Fibroblast of upper back skin (primary cell): ENCODE measurements around the gene PRSS57.
"Not testable (repeated sequence)": the region's sequence is repeated elsewhere in the genome, so short reads cannot be mapped to it uniquely, and the experiment has no call there.

ENCODE experiments used
- DNase-seq: peaks from one replicate; pipeline ENCODE4 v3.0.0-alpha.2; 2013

The PRSS57 gene

DNA sequence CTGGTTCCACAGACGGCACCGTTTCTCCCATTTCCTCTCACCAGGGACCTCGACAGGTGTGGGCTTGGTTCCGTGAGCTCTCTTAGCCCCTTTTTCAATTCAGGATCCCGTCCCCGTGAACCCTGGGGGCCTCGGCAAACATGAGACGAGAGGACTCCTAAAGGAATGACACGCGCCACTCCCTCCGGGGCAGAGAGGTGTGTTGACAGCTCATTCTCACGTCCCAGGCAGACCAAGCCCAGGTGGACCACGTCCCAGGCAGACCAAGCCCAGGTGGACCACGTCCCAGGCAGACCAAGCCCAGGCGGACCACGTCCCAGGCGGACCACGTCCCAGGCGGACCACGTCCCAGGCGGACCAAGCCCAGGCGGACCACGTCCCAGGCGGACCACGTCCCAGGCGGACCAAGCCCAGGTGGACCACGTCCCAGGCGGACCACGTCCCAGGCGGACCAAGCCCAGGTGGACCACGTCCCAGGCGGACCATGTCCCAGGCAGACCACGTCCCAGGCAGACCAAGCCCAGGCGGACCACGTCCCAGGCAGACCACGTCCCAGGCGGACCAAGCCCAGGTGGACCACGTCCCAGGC is 28.2 kb downstream of the PRSS57 start:
- not testable (repeated sequence) for DNase-seq

DNA sequence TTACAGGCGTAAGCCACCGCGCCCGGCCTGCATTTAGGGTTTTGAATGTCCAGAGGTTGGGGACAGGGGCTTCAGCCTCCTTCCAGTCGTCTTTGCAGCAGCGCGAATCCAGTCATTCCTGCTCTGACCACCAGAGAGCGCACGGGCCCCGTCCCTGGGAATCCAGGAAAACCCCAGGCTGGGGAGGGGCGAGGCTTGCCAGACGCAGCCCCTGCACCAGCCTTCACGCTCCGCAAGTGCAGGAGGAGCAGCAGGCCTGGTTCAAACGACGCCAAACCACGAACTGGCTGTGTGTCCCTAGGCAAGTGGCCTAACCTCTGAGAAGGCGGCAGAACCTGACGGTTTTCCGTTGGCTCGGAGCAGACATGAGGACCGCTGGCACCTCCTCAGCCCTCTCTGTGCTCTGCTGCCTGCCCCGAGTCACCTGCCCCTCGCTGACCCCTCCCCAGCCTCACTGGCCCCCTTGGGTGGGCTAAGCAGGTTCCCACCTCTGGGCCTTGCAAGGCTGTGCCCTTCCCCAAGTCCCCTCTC is 30.3 kb downstream of the PRSS57 start:
- peak; percentile 76 for DNase-seq

DNA sequence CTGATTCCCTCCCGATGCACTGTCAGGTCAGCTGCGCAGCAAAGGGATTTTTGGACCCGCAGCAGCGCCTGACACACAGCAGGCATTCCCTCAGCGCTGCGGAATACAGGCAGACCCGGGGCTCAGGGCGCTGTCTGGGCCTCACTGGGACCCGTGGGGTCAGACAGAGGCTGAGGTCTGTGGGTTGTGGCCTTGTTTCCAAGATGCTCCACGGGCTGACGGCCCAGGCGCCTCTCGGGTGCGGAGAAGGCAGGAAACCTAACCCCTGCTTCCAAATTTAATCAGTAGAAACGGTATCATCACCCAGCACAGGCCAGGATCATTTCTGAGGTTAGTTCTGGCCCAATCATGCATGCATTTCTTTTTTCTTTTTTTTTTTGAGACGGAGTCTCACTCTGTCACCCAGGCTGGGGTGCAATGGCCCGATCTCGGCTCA is 31.6 kb downstream of the PRSS57 start:
- DNase-seq, result no peak

DNA sequence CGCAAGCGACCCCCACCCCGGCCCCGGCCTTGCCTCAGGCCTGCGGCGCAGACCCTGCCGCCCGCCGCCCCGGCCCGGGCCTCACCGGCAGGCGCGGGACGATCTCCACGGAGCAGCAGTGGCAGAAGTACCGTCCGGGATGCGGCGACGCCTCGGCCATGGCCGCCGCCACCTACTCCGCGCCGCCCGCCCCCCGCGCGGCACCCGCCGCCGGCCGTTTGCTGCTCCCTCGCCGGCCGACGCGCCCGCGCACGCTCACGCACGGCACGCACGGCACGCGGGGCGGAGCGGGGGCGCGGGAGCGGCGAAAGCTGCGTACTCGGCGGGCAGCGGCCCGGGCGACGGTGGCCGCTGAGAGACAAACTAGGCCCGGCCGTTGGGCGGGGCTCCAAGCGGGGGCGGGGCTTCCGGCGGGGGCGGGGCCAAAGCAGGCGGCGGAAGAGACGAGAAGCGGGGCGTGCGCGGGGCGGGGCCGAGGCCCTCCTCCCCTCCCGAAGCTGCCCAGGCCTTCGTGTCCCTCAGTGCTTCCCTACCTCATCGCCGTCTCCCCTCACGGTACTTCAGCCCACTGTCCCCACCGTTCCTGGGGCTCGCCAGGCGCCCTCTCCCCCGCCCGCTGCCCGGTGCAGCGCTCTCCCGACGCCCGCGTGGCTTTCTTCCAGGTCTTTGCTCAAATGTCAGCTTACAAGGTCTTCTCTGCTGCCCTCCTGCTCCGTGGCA is 32.1 kb downstream of the PRSS57 start, which contains the start of gene RNF126:
RNF126 (minus strand) TSS at position 253 of the 720 bp plus-strand sequence; CDS start at position 160, 93 bp downstream.
- DNase-seq, result peak; percentile 91

DNA sequence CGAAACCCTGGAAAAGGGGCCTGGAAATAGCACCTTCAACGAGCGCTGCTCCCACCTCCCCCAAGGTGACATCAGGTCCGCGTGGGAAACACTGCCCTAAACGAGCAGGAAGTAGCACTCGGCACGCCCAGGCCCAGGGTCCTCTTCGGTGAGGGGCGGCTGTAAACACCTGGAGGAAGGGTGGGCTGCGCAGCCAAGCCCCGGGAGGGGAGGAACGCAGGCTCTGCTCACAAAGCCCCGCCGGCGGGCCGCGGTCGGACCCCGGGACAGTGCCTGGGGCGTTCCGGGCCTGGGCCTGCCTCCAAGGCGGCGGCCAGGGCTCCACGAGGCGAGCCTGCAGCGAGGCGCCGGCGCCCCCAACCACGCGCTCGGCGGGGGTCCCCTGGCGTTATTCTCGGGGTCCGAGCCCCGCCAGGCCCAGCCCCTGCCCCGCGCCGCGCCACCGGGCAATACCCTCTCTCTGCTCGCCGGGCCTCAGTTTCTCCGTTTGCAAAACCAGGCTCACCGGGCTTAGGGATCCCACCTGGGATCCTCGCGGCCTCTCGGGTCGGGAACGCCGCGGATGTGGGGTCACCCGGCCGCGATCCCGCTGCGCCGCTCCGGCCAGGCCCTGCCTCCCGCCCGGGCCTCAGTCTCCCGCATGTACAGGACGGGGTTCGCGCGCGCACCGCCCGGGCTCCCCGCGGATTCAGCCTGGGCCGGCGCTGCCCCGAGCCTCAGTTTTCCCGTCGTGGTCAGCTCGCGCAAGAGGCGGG is 32.9 kb downstream of the PRSS57 start:
- peak; percentile 27 for DNase-seq

DNA sequence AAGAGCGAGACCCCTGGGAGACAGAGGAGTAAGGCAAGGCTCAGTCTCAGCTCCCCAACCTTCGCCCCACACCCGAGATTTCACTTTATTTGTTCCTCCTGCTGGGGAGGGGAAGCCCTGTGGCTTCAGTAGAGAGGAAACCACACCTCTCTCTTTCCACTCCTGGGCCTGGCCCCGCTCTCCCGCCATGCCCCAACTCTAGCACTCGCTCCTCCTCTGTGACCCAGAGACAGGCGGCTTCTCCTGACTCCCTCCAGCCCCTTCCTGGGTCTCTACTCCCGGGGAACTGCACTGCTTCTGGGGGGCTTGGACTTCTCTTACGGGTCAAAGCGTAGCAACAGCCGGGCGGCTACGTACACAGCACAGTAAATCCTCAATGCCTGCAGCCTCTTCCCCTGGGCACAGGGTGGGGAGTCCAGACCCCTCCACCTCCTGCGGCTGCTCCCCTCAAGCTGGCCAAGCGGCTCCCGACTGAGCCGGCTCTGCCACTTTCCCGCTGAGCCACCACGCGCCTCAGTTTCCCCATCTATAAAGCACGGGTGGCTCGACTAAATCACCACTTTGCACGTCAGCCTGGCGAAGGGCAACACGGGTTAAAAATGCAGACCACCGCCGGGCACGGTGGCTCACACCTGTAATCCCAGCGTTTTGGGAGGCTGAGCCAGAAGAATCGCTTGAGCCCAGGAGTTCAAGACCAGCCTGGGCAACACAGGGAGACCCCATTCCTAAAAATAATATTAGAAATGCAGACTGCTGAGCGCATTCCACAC is 33.6 kb downstream of the PRSS57 start:
- no peak for DNase-seq

DNA sequence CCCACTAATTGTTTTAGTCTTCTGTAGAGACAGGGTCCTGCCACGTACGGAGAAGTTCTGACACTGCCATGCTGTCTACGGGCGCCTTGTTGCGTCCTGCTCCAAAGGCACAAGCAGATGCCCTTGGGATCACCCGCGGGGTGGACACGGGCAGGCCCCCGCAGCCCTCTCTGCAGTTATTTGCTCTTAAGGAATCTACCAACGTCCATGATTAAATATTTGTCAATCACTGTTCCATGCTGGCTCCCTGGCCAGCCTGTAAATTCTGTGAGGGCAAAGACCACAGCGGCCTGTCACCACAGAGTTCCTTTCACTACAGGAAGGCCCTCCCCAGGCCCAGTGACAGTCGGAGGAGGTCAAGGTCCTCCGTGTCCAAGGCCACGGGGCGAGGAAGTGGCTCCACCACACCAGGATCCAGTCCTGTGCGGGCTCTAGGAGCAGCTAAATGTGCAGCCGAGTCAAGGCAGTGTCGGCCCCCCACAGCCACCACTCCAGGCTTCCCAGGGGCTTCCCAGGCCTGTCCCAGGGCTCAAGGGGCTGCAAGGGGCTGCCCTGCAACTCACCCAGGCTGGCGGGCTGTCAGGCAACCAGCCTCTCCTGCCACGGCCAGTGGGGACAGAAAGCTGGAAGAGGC is 34.3 kb downstream of the PRSS57 start:
- DNase-seq, result no peak

DNA sequence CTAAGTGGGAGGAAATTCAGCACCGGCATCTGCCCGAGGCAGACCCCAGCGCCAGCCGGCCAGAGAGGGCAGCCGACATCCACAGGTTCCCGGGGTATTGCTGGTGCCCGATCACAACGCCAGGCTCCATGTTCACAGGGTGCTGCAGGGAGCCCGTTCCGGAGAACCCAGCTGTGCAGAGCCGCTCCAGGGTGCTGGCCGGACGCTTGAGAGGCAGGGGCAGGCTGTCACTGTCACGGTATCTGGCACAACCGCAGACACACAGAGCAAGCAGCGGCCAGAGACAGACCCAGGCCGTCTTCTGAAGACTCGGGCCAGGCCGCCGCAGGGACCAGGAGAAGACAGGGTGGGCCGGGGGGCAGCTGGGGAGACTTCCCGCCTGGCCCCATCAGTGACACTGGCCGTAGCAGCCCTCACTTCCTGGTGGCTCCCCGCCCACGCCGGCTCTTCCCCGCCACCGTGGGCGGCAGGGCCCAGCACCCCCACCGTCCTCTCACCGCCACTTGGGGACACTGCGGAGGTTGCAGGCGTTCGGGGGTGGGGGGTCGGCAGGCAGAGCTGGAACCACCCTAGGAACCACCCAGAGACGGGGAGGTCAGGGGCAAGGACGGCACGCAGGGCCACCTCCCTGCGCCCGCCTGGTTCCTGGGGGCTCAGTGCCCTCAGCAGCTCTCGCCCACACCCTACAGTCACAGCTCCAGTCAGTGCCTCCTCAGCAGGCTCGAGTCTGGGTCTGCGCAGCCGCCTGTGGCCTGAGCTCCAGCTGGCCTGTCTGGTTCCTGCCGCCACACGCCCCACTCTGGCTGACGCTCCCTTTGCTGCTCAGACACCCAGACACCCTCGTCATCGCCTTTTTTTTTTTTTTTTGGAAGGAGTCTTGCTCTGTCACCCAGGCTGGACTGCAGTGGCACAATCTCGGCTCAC is 36.1 kb downstream of the PRSS57 start:
- DNase-seq, result no peak

DNA sequence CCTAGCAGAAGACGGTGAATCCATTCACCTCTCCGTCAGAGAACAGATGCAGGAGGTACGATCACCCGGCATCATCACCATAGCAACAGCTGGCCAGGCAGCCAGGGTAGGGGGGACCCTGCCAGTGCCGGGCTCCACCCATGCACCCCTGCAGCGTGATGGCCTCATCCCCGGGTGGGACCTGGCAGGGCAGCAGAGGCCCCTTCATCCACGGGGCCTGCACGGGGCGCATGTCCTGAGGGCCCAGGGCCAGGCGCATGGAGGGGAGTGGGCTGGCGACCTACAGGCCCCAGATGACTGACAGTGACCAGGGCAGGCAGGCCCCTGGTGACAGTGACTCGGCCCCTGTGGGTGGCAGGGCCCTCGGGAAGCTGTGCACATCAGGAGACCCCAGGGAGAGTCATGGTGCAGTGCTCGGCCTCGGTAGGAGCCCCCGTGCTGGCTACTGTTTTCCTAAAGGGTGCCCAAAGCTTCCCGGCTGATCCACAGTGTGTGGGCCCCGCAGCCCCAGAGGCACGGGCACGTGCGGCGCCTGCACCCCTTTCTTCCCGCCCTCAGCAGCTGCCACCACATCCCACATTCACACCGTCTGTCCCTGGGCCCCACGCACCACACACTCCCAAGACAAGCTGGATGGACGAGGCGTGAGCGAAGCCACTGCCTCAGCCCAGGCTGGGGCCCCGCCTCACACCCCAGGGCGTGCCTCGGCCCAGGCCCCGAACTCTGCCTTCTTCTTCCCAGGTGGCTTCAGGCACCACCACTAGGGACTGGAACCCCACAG is 37.0 kb downstream of the PRSS57 start:
- no peak for DNase-seq

DNA sequence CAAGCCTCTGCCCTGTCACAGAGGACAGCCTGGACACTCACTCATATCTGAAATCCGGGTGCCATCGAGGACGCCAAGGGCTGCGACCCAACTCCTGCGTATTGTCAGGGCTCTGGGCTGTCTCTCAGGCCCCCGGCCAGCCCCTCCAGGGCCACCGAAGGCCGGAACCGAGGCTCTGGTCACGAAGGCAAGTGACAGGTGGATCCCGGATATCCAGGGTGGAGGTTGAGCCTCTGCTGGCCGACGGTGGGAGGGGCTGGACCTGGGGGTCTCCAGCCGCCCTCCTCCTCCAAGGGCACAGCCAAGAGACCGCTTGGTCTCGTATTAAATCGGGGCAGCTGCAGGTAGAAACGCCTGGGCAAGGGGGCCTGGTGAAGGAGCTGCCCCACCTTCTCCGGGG is 37.6 kb downstream of the PRSS57 start:
- no peak for DNase-seq

DNA sequence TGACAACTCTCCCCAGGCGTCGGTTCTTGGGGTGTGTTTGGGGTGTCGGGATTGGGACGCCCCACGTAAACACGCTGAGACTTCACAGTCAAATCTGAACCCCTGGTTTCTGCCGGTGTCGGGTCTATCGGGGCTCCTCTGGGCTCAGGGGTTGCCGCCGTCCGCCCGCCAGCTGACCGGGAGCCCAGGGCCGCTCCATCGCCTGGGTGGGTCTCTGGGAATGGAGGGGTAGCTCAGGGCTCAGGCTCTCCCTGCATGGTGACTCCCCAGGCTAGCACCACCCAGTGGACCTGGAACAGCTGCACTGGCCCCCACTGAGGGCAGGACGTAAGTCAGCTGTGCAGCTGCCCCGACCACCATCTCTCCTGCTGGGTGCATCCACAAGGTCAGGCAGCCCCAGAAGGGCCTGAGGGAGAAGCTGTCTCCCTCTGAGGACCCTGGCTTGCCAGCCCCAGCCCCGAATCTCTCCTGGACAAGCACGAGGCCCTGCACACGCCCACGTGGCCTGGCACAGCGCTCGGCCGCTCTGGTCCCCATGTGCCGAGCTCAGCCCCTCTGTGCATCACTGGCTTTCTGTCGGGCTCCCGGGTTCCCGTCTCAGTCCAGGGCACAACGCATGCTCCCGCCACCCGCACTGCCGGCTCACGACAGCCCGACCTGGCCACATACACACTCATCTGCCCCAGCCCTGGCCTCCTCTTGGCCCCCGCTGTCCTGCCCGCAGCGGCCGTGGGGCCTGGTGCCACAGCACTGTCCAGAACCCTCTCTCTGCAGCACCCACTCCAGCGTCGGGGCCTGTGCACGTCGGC is 38.3 kb downstream of the PRSS57 start:
- DNase-seq, result no peak

DNA sequence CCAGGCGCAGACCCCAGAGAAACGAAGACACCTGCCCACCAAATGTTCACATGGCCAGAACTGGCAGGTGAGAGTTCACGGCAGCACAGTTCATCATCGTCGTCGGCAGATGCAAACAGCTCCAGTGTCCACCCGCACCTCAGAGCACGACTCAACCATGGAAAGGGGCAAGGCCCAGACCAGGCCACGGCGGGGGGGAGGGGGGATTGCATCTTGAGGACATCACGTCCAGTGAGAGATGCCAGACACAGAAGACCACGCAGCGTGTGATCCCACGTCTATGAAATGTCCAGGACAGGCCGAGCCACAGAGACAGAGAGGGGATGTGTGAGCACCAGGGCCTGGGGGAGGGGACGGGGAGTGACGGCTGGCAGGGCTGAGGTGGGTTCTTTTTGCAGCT is 39.6 kb downstream of the PRSS57 start:
- no peak for DNase-seq

DNA sequence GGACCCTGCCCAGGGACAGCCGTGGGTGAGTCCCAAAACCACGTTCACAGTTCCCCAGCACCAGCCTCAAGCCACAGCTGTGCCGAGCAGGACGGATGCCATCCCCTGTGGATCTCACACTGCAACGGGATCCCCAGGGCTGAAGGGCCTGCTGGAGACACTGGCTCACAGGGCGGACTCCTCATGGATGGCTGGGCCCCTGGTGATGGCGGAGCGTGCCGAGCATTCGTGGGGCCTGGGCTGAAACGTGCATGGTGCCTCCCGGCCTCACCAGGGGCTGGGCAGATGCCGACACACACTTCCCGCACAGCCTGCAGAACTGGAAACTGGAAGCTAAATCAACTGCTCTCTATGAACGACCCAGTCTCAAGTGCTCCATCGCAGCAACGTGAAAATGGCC is 41.8 kb downstream of the PRSS57 start:
- no peak for DNase-seq

DNA sequence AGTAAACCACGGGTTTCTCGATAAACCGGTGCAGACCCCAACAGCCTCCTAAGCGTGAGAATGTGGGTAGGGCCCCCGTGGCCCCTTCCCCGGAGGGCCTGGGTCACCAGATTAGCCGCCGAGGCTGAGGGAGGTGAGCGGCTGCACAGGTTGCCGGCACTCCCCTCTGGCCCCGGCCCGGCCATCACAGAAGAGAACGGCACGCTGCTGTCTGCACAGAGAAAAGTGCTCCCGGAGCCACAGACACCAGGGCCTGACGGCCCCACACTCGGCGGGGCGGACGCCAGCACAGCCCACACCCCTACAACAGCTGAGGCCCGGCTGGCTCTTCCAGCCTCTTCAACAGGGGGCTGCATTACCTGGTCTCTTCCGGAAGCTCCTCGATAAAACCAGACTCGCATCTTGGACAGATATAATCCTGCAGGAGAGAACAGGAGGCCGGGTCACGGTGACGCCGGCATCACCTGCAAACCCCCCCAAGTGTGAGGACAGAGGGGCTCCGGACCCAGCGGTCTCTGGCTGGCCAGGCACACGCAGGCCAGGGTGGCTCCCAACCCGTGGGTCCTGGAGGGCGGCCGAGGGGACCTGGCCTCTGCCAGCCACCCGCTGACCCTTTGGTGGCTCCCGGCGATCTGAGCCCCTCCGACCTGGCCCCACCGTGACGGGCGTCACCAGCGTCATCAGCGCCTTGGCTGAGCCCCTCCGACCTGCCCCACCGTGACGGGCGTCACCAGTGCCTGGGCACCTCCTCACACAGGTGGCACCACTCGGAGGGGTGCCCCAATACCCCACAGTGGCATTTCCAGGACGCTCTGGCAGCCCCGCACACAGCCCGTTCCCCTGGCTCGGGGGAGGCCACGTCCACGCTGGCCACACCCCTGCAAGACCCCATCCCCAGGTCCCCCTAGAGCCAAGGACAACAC is 42.5 kb downstream of the PRSS57 start:
- DNase-seq, result no peak

DNA sequence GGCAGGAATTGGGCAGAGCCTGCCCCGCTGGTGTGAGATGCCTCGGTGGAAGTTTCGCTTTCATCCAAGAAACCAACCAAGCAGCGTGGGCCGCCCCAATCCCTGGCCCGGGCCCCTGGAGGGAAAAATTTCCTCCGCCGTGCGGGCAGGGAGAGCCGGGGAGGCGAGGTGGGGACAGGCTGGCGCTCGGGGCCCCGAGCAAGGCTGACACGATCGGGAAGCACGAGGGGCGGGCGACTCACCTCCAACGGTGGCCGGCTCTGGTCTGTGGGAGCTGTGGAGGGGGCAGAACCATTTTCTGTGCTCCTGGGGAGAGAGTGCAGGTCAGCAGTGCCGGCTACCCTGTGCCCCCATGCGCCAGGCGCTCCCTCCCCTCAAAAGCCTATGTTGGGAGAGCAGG is 43.3 kb downstream of the PRSS57 start:
- no peak for DNase-seq

DNA sequence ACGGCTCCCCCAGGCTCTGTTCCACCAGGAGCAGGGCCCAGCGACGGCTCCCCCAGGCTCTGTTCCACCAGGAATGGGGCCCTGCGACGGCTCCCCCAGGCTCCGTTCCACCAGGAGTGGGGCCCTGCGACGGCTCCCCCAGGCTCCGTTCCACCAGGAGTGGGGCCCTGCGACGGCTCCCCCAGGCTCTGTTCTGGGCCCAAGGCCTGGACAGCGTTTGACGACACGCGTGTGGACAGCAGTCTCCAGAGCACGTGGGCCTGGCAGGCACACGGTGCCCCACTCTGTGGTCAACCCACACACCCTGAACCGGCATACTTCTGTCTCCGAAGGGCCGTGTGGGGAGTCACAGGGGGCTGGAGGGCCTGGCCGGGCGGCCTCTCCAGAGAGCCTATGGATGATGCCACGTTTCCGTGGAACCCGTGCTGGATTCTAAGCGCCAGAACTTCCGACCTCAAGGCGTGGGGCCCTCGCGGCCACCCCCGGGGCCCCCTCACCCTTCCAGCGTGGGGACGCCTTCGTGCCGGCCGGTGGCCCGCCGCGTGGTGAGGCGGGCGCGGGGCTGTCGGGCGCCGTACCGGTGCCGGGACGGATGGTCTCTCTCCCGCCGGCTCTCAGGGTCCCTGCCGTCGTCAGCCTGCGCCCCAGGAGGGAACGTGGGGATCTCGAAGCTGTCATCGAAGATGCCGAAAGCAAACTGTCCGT is 44.0 kb downstream of the PRSS57 start:
- no peak for DNase-seq

DNA sequence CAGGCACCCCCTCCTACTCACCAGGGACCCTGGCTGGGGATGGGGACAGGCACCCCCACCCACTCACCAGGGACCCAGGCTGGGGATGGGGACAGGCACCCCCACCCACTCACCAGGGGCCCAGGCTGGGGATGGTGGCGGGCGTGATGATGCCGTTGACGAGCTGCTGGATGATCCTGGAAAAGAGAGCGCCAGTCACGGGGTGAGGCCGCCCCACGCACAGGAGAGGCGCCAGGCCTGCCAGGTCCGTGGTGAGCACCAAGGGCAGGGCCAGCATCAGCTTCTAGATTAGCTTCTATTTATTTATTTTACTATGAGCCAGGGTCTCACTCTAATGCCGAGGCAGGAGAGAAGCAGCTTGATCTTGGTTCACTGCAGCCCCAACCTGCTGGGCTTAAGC is 45.1 kb downstream of the PRSS57 start:
- DNase-seq, result no peak
